Activated naive CD8-positive, alpha-beta T cell treated with anti-CD3 and anti-CD28 coated beads, Interleukin-2, amount 10 ng/mL, durations not matched to agents 7 days and 5 days (primary cell): ENCODE data around the gene ZNF48. TPM values are rescaled to one million over a fixed set of nuclear protein-coding genes. Genes with fewer than 3 reads are reported as not detected.

Experiments
- ATAC-seq: fragments of 150-1000 bp; cut with Tn5 transposase; one replicate; pipeline ENCODE4 v1.10.0; 2021; ENCODE audit warnings: low read depth, moderate library complexity
- POLR2A ChIA-PET: fragments of 350-600 bp; sonication (Branson Sonifier 250); formaldehyde crosslinking; loops from one replicate; lab custom pipeline; 2021; ENCODE audit warnings: antibody characterized with exemption; lab: Charles Lee
- DNase-seq: peaks from one replicate; pipeline ENCODE4 v3.0.0; 2021
- H3K27ac Mint-ChIP-seq: one replicate; pipeline ENCODE4 v1.8.0; 2022; ENCODE audit warnings: mild to moderate bottlenecking, mixed read lengths
- H3K27me3 Mint-ChIP-seq: one replicate; pipeline ENCODE4 v1.8.0; 2022; ENCODE audit warnings: mild to moderate bottlenecking, moderate library complexity, mixed read lengths
- H3K36me3 Mint-ChIP-seq: one replicate; pipeline ENCODE4 v1.8.0; 2021; ENCODE audit warnings: mild to moderate bottlenecking, mixed read lengths
- H3K4me1 Mint-ChIP-seq: one replicate; pipeline ENCODE4 v1.8.0; 2021; ENCODE audit warnings: mixed read lengths
- H3K4me3 Mint-ChIP-seq: one replicate; pipeline ENCODE4 v1.8.0; 2022; ENCODE audit warnings: mild to moderate bottlenecking, moderate library complexity, mixed read lengths
- H3K9me3 Mint-ChIP-seq: one replicate; pipeline ENCODE4 v1.8.0; 2021; ENCODE audit warnings: mixed read lengths
- total RNA-seq, 2 experiments: library from RNA; stranded (reverse); gene quantifications; one replicate each; pipeline ENCODE4 v1.2.3, GENCODE V29; 2021

ZNF48 gene
- total RNA-seq, result 10 to 100 TPM; 14.4 to 15.5 TPM

- peak within 1 kb of the TSS; percentile 94 for H3K4me3 Mint-ChIP-seq
- peak; percentile 75 for ATAC-seq
Measured at GRCh38 chr16:30395155-30395991, at the start of gene ZNF48. ZNF48 (plus strand) TSS chr16:30395420; CDS start chr16:30395795, 375 bp downstream.

DNA sequence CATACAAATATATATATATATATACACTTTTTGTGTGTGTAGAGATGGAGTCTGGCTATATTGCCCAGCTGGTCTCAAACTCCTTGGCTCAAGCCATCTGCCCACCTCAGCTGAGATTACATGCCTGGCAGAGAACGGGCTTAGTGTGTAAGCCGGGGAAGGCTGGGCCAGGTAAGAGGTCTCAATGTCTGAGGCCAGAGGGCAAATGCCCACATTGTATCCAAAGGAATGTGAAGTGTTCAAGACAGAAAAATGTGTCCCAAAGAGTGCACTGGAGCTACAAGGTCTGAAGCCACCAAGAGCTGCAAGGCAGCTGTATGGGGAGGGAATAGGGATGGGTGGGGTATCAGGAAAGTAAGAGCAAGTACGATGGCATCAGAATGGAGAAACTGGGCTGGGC, 48.9 kb upstream of the ZNF48 start:
- Mint-ChIP-seq H3K9me3 (no peaks in the 10 kb centered on the region), H3K4me1 (peaks cover 18% of the 10 kb centered on the region), H3K36me3 (peaks cover 10% of the 10 kb centered on the region), H3K27me3 (no peaks in the 10 kb centered on the region), H3K4me3 (no peak overlapping the region), H3K27ac (no peak overlapping the region)
- DNase-seq, result no peak
- POLR2A ChIA-PET, result interaction anchor here (0.6 to 1.5 kb wide), 2 partner anchors 9 to 347 kb away, joined by 4 to 5 read pairs; partner anchors contain the start of gene CD2BP2
- no peak for ATAC-seq

More at GRCh38 chr16:30395155-30395991, at the start of gene ZNF48:
- POLR2A ChIA-PET, result interaction anchor here (0.5 to 4.2 kb wide), 14 partner anchors 12 to 330 kb away, joined by 3 to 74 read pairs (median 4); partner anchors contain the start of genes ALDOA, CD2BP2, CORO1A and DCTPP1
- H3K9me3 Mint-ChIP-seq, result no peaks in the 10 kb centered on the region
- peak; percentile 79 for DNase-seq
- peak within 1 kb of the TSS; percentile 82 for H3K27ac Mint-ChIP-seq
- H3K36me3 Mint-ChIP-seq, result peaks cover 10% of the 10 kb centered on the region
- peaks cover 34% of the 10 kb centered on the region for H3K4me1 Mint-ChIP-seq
- no peaks in the 10 kb centered on the region for H3K27me3 Mint-ChIP-seq

- H3K27ac Mint-ChIP-seq, result no peak overlapping the region
- H3K27me3 Mint-ChIP-seq, result no peaks in the 10 kb centered on the region
- ATAC-seq, result no peak
- no peak for DNase-seq
- POLR2A ChIA-PET, result no interaction called here
- no peak overlapping the region for H3K4me3 Mint-ChIP-seq
- H3K9me3 Mint-ChIP-seq, result no peaks in the 10 kb centered on the region
- peaks cover 14% of the 10 kb centered on the region for H3K36me3 Mint-ChIP-seq
- peaks cover 21% of the 10 kb centered on the region for H3K4me1 Mint-ChIP-seq
Measured at GRCh38 chr16:30348113-30348512, 47.1 kb upstream of the ZNF48 start.

GRCh38 chr16:30348929-30349328, 46.3 kb upstream of the ZNF48 start:
- POLR2A ChIA-PET, result interaction anchor here (0.6 kb wide), 1 partner anchor 542 kb away, joined by 3 read pairs; no protein-coding TSS in a partner anchor
- Mint-ChIP-seq H3K27ac (peak overlapping the region; percentile 66), H3K9me3 (no peaks in the 10 kb centered on the region), H3K36me3 (peaks cover 15% of the 10 kb centered on the region), H3K4me1 (peaks cover 24% of the 10 kb centered on the region), H3K4me3 (no peak overlapping the region), H3K27me3 (no peaks in the 10 kb centered on the region)
- DNase-seq (no peak), ATAC-seq (no peak)

- H3K27ac Mint-ChIP-seq, result peak overlapping the region; percentile 66
- POLR2A ChIA-PET, result no interaction called here
- ATAC-seq, result no peak
- no peaks in the 10 kb centered on the region for H3K9me3 Mint-ChIP-seq
- DNase-seq, result no peak
- peaks cover 31% of the 10 kb centered on the region for H3K4me1 Mint-ChIP-seq
- peaks cover 19% of the 10 kb centered on the region for H3K36me3 Mint-ChIP-seq
- H3K27me3 Mint-ChIP-seq, result no peaks in the 10 kb centered on the region
- no peak overlapping the region for H3K4me3 Mint-ChIP-seq
Measured at GRCh38 chr16:30349675-30350074, 45.5 kb upstream of the ZNF48 start.

DNA sequence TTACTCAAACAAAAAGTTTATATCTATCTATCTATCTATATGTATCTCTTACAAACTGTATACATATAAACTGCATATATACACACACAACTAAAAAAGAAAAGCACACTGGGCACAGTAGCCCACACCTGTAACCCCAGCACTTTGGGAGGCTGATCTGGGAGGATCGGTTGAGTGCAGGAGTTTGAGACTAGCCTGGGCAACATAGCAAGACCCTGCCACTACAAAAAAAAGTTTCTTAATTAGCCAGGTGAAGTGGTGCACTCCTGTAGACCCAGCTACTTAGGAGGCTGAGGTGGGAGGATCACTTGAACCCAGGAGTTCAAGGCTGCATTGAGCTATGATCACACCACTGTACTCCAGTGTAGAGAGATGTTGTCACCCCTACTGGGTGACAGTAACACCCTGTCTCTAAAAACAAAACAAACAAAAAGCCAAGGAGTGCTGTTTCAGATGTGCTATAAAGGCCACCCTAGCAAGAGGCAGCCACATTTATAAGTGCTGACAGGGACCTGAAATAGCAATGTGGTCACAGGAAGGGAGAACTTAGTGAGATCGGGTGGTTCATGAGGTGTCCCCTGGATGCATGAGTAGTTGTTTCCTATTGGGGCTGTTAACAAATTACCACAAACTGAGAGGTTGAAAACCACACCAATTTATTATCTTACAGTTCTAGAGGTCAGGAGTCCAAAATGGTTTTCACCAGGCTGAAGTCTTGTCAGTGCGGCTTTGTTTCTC, 44.9 kb upstream of the ZNF48 start:
- no peaks in the 10 kb centered on the region for H3K9me3 Mint-ChIP-seq
- H3K36me3 Mint-ChIP-seq, result peaks cover 19% of the 10 kb centered on the region
- DNase-seq, result no peak
- peaks cover 33% of the 10 kb centered on the region for H3K4me1 Mint-ChIP-seq
- H3K4me3 Mint-ChIP-seq, result no peak overlapping the region
- peak; percentile 9 for ATAC-seq
- peak overlapping the region; percentile 72 for H3K27ac Mint-ChIP-seq
- POLR2A ChIA-PET, result no interaction called here
- H3K27me3 Mint-ChIP-seq, result no peaks in the 10 kb centered on the region

GRCh38 chr16:30351001-30351441, 44.2 kb upstream of the ZNF48 start:
- ATAC-seq, result no peak
- H3K27ac Mint-ChIP-seq, result no peak overlapping the region
- H3K27me3 Mint-ChIP-seq, result no peaks in the 10 kb centered on the region
- peaks cover 36% of the 10 kb centered on the region for H3K4me1 Mint-ChIP-seq
- H3K4me3 Mint-ChIP-seq, result no peak overlapping the region
- POLR2A ChIA-PET, result no interaction called here
- no peak for DNase-seq
- H3K9me3 Mint-ChIP-seq, result no peaks in the 10 kb centered on the region
- H3K36me3 Mint-ChIP-seq, result peaks cover 19% of the 10 kb centered on the region

DNA sequence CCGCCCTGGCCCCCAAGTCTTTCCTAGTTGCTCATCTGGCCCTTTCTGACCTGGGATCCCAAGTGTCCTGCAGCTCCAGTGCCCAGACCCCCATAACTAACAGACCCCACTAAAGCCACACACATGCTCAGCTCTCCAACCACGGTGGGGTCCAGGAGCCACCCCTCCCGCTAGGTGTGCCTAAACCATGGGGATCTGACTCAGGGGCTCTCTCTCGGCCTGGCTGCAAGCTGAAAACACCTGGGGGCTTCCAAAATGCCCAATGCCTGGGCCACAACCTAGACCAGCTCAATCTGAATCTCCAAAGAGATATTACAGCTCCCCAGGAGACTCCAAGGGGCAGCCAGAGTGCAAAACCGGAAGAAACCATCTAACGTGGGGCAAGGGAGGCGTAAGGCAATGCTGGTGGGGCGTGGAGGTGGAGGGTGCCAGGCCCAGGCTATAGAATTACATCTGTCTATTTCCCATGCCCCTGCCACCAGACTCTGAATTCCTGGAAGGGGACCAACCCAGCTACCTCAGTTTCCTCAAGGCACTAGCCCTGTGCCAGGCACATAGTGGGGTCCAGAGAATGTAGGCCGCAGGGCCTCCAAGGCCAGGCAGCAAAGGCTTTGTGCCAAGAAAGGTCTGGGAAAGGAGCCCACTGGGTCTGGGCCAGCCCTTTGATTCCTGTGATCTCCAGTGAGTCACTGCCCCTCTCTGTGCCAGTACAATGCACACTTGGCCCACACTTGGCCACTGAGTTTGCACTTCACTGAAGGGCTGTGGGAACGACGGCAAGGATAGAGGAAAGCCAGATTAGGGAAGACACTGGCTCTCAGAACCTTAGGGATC, 43.4 kb upstream of the ZNF48 start:
- no peak for ATAC-seq
- no peaks in the 10 kb centered on the region for H3K27me3 Mint-ChIP-seq
- POLR2A ChIA-PET, result no interaction called here
- no peaks in the 10 kb centered on the region for H3K9me3 Mint-ChIP-seq
- DNase-seq, result no peak
- no peak overlapping the region for H3K4me3 Mint-ChIP-seq
- H3K4me1 Mint-ChIP-seq, result peaks cover 40% of the 10 kb centered on the region
- H3K36me3 Mint-ChIP-seq, result peaks cover 19% of the 10 kb centered on the region
- H3K27ac Mint-ChIP-seq, result peak overlapping the region; percentile 9

DNA sequence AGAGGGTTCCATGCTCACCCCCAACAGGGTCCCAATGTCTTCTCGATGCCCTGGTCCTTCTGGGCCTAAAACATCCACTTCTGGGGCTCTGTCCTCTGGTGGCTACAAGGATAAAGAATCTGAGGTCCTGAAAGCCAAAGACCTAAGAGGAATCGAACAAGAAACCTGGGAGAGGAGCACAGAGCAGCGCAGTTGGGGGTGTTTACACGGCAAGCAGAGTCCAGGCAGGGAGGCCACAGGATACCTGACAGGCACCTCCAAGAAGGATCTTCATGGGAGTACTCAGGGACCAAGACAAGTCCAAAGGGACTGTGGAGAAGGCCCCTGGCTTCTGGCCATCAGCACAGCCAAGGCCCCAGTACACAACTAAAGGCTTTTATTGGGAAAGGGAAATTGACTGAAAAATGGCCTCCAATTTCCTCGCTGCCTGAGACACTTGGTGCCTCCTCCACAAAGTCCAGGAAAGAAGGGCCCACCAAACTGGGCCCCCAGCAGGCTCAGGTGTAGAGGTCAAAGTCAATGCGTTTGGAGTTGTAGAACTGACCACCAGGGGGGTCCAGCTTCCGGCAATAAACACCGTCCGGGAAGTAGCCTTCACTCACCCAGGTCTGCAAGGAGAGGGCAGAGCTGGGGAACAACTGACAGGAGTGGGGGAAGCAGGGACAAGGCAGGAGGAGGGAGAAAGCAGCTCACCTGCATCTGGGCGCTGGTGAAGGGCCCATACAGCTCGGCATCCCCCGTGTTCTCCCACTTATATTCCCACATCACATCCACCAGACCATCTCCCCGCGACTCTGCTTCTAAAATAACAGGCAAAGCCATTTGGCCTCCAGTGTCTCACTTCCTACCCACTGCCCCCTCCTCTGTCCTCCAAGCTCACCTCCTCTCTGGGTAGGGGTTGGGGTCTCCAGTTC, 42.5 kb upstream of the ZNF48 start:
- H3K4me3 Mint-ChIP-seq, result peak overlapping the region; percentile 24
- H3K27ac Mint-ChIP-seq, result no peak overlapping the region
- H3K36me3 Mint-ChIP-seq, result peaks cover 19% of the 10 kb centered on the region
- ATAC-seq, result no peak
- POLR2A ChIA-PET, result interaction anchor here (2.7 kb wide), 1 partner anchor 17 kb away, joined by 13 read pairs; no protein-coding TSS in a partner anchor
- DNase-seq, result no peak
- H3K27me3 Mint-ChIP-seq, result no peaks in the 10 kb centered on the region
- no peaks in the 10 kb centered on the region for H3K9me3 Mint-ChIP-seq
- H3K4me1 Mint-ChIP-seq, result peaks cover 44% of the 10 kb centered on the region

DNA sequence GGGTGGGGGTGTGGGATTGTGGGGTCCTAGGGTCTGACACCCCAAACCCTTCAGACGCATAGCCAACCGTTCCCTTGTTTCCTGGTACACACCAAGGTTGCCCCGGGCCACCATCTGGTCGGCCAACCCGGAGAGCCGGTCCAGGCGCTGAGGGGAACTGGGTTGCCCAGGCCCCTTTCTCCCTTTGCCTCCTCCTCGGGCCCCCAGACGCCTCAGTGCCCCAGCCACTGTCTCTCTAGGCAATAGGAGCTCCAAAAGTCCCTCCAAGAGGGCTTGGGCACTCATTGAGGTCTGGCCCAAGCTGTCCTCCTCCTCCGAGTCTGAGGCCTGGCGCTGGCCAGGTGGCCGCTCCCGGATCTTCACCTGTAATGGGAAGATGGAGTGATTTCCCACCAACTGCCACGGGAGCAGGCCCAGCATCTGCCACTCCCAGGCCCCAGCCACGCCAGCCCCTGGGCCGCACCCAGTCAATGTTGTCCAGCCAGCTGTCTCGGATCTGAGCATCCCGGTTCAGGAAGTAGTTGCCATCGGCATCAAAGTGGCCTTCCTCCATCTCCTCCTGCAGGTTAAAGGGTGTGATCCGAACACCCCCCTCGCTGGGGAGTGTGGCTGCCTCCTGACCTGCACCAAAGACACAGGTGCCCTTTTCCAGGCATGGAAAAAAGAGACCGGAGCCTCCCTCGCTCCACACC, 41.6 kb upstream of the ZNF48 start:
- DNase-seq (no peak), ATAC-seq (no peak)
- no peaks in the 10 kb centered on the region for H3K9me3 Mint-ChIP-seq
- peaks cover 19% of the 10 kb centered on the region for H3K36me3 Mint-ChIP-seq
- H3K27me3 Mint-ChIP-seq, result no peaks in the 10 kb centered on the region
- POLR2A ChIA-PET, result interaction anchor here (1.2 to 2.7 kb wide), 6 partner anchors 7 to 56 kb away, joined by 5 to 13 read pairs (median 8); partner anchors contain the start of genes SEPTIN1 and TBC1D10B
- H3K4me3 Mint-ChIP-seq, result peak overlapping the region; percentile 94
- H3K27ac Mint-ChIP-seq, result no peak overlapping the region
- peaks cover 44% of the 10 kb centered on the region for H3K4me1 Mint-ChIP-seq

DNA sequence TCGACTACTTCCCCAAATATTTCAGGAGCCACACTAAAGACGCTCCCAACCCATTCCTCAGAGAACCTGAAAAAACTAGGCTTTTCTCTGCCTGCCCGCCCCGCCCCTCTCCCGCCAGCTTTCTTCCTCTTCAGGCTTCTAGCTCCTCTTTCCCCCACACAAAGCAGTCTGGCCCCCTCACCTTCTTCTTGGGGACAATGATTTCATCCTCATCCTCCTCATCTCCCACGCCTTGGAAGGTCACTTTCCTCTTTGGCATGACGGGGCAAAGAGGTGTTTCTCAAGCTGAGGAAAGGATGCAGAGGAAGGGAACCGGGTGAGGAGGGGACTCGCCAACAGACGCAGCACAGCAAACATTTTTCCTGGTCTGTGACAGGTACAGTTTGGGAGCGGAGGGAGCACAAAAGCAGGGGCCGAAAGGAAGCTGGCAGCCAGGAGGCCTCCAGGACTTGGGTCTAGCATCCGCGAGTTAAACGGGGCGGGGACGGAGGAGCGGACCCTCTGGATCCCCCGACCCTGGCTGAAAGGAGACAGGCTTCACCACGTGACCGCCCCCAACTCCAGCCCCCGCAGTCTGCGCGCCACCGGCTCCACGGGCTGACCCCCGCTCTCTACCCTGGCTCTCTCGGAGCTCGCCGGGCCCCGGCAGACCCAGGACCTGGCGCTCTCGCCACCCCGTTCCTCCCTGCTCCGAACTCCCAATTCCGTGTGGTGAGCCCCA, 40.6 kb upstream of the ZNF48 start:
- ATAC-seq, result peak; percentile 42
- Mint-ChIP-seq H3K27ac (peak overlapping the region; percentile 90), H3K4me1 (peaks cover 37% of the 10 kb centered on the region), H3K36me3 (peaks cover 15% of the 10 kb centered on the region), H3K9me3 (no peaks in the 10 kb centered on the region), H3K27me3 (no peaks in the 10 kb centered on the region), H3K4me3 (peak overlapping the region; percentile 94)
- DNase-seq, result no peak
- POLR2A ChIA-PET, result interaction anchor here (0.6 to 2.7 kb wide), 12 partner anchors 8 to 262 kb away, joined by 3 to 13 read pairs (median 6); partner anchors contain the start of genes SEPTIN1, TBC1D10B and ZNF48
